Mucosa of stomach (tissue), 1 donor: ENCODE measurements around the gene FAM117B.

Experiments
- H3K27me3 ChIP-seq: one replicate; pipeline ENCODE4 v1.7.0; 2013; ENCODE audit warnings: mild to moderate bottlenecking, low read length; ENCODE audit not compliant: control insufficient read depth, insufficient read depth
- H3K36me3 ChIP-seq: one replicate; pipeline ENCODE4 v1.7.0; 2013; ENCODE audit warnings: low read length; ENCODE audit not compliant: control insufficient read depth, insufficient read depth
- H3K4me1 ChIP-seq: one replicate; pipeline ENCODE4 v1.7.0; 2013; ENCODE audit warnings: mild to moderate bottlenecking, low read length; ENCODE audit not compliant: control insufficient read depth, insufficient read depth
- H3K4me3 ChIP-seq: one replicate; pipeline ENCODE4 v1.7.0; 2013; ENCODE audit warnings: low read length
- H3K9ac ChIP-seq: one replicate; pipeline ENCODE4 v1.7.0; 2013; ENCODE audit warnings: mild to moderate bottlenecking, low read length, moderate library complexity
- H3K9me3 ChIP-seq: one replicate; pipeline ENCODE4 v1.7.0; 2013; ENCODE audit warnings: mild to moderate bottlenecking, low read length, moderate library complexity; ENCODE audit not compliant: control insufficient read depth
- donor health status: Pancreatic carcinoma.

The FAM117B gene

GRCh38 chr2:202612145-202612544, 22.6 kb upstream of the FAM117B start:
- no peaks in the 10 kb centered on the region for H3K36me3 ChIP-seq

GRCh38 chr2:202613479-202613878, 21.3 kb upstream of the FAM117B start:
- H3K36me3 ChIP-seq: no peaks in the 10 kb centered on the region
- H3K4me3 ChIP-seq: no peak overlapping the region
- H3K27me3 ChIP-seq: no peaks in the 10 kb centered on the region
- no peaks in the 10 kb centered on the region for H3K4me1 ChIP-seq
- no peak overlapping the region for H3K9ac ChIP-seq
- no peaks in the 10 kb centered on the region for H3K9me3 ChIP-seq

More at GRCh38 chr2:202612145-202612544, 22.6 kb upstream of the FAM117B start:
- Histone ChIP-seq H3K9me3 (no peaks in the 10 kb centered on the region), H3K27me3 (no peaks in the 10 kb centered on the region), H3K4me1 (no peaks in the 10 kb centered on the region), H3K9ac (no peak overlapping the region), H3K4me3 (no peak overlapping the region)

- no peaks in the 10 kb centered on the region for H3K9me3 ChIP-seq
- no peak overlapping the region for H3K4me3 ChIP-seq
- H3K9ac ChIP-seq: no peak overlapping the region
- no peaks in the 10 kb centered on the region for H3K36me3 ChIP-seq
- no peaks in the 10 kb centered on the region for H3K27me3 ChIP-seq
- H3K4me1 ChIP-seq: no peaks in the 10 kb centered on the region
Observed at GRCh38 chr2:202624133-202624532, 10.6 kb upstream of the FAM117B start.

- Histone ChIP-seq H3K27me3 (no peaks in the 10 kb centered on the region), H3K4me1 (no peaks in the 10 kb centered on the region), H3K9me3 (no peaks in the 10 kb centered on the region), H3K9ac (no peak overlapping the region), H3K36me3 (no peaks in the 10 kb centered on the region), H3K4me3 (no peak overlapping the region)
Observed at GRCh38 chr2:202627042-202627441, 7.7 kb upstream of the FAM117B start.

- no peaks in the 10 kb centered on the region for H3K4me1 ChIP-seq
- H3K4me3 ChIP-seq: no peak overlapping the region
- H3K27me3 ChIP-seq: no peaks in the 10 kb centered on the region
- no peaks in the 10 kb centered on the region for H3K36me3 ChIP-seq
- no peaks in the 10 kb centered on the region for H3K9me3 ChIP-seq
- no peak overlapping the region for H3K9ac ChIP-seq
Observed at GRCh38 chr2:202628646-202629198, 6.0 kb upstream of the FAM117B start.

GRCh38 chr2:202632682-202633290, 2.0 kb upstream of the FAM117B start:
- Histone ChIP-seq H3K9me3 (no peaks in the 10 kb centered on the region), H3K27me3 (no peaks in the 10 kb centered on the region), H3K4me1 (peaks cover 11% of the 10 kb centered on the region), H3K9ac (no peak overlapping the region), H3K4me3 (no peak overlapping the region), H3K36me3 (no peaks in the 10 kb centered on the region)

- Histone ChIP-seq H3K27me3 (no peaks in the 10 kb centered on the region), H3K9me3 (no peaks in the 10 kb centered on the region), H3K4me1 (peaks cover 18% of the 10 kb centered on the region), H3K9ac (no peak overlapping the region), H3K36me3 (no peaks in the 10 kb centered on the region), H3K4me3 (no peak overlapping the region)
Observed at GRCh38 chr2:202633470-202633869, 1.3 kb upstream of the FAM117B start.

GRCh38 chr2:202635428-202636212, 851 bp downstream of the FAM117B start:
- H3K4me3 ChIP-seq: peak overlapping the region; percentile 21
- no peaks in the 10 kb centered on the region for H3K36me3 ChIP-seq
- H3K9me3 ChIP-seq: no peaks in the 10 kb centered on the region
- H3K9ac ChIP-seq: peak overlapping the region; percentile 60
- H3K4me1 ChIP-seq: peaks cover 29% of the 10 kb centered on the region
- H3K27me3 ChIP-seq: no peaks in the 10 kb centered on the region

- H3K36me3 ChIP-seq: no peaks in the 10 kb centered on the region
- peaks cover 29% of the 10 kb centered on the region for H3K4me1 ChIP-seq
- peak overlapping the region; percentile 21 for H3K4me3 ChIP-seq
- no peaks in the 10 kb centered on the region for H3K9me3 ChIP-seq
- H3K9ac ChIP-seq: peak overlapping the region; percentile 60
- no peaks in the 10 kb centered on the region for H3K27me3 ChIP-seq
Observed at GRCh38 chr2:202636213-202636513, 1.4 kb downstream of the FAM117B start.

- Histone ChIP-seq H3K27me3 (no peaks in the 10 kb centered on the region), H3K36me3 (no peaks in the 10 kb centered on the region), H3K9me3 (no peaks in the 10 kb centered on the region), H3K4me1 (peaks cover 40% of the 10 kb centered on the region), H3K4me3 (no peak overlapping the region), H3K9ac (no peak overlapping the region)
Observed at GRCh38 chr2:202638721-202639120, 4.0 kb downstream of the FAM117B start.

- Histone ChIP-seq H3K4me3 (no peak overlapping the region), H3K4me1 (peaks cover 36% of the 10 kb centered on the region), H3K27me3 (no peaks in the 10 kb centered on the region), H3K36me3 (no peaks in the 10 kb centered on the region), H3K9me3 (no peaks in the 10 kb centered on the region), H3K9ac (no peak overlapping the region)
Observed at GRCh38 chr2:202639231-202639630, 4.5 kb downstream of the FAM117B start.

- H3K4me1 ChIP-seq: peaks cover 40% of the 10 kb centered on the region
- H3K9ac ChIP-seq: peak overlapping the region; percentile 2
- no peak overlapping the region for H3K4me3 ChIP-seq
- H3K36me3 ChIP-seq: no peaks in the 10 kb centered on the region
- no peaks in the 10 kb centered on the region for H3K27me3 ChIP-seq
- no peaks in the 10 kb centered on the region for H3K9me3 ChIP-seq
Observed at GRCh38 chr2:202642567-202642966, 7.8 kb downstream of the FAM117B start.
